Stimulated activated CD8-positive, alpha-beta memory T cell treated with anti-CD3 and anti-CD28 coated beads, Interleukin-4, amount 100 ng/mL, for 24 hours (primary cell): ENCODE results near the gene NUBPL.
"Not testable (repeated sequence)": the region's sequence is repeated elsewhere in the genome, so short reads cannot be mapped to it uniquely, and the experiment has no call there.

Experiments
- DNase-seq: peaks from one replicate; pipeline ENCODE4 v3.0.0-alpha.2; 2020; ENCODE audit warnings: low read depth

Gene NUBPL

DNA sequence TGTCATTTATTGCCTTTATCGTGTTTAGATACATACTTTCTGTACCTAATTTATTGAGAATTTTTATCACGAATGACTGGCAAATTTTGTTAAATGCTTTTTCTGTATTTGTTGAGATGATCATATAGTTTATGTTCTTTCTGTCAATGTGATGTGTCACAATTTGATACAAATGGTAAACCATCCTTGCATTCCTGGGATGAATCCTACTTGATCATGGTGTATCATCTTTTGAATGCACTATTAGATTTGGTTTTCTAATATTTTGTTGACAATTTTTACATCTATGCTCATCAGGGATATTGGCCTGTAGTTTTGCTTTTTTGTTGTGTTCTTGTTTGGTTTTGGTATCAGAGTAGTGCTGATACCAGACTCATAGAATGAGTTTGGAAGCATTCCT lies 185.1 kb downstream of the NUBPL start:
- no peak for DNase-seq

DNA sequence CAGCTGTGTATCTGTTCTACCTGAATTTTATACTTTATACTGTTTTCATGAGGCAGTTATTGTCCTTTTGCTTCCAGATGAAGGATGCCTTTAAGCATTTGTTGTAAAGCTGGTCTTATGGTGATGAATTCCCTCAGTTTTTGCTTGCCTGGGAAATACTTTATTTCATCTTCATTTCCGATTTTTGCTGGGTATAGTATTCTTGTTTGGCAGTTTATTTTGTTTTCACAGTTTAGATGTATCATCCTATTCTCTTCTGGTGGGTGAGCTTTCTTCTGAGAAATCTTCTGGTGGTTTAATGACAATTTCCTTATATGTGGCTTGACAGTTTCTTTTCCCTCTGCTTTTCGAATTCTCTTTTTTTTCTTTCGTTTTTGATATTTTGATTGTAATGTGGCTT lies 188.1 kb downstream of the NUBPL start:
- DNase-seq: no peak

DNA sequence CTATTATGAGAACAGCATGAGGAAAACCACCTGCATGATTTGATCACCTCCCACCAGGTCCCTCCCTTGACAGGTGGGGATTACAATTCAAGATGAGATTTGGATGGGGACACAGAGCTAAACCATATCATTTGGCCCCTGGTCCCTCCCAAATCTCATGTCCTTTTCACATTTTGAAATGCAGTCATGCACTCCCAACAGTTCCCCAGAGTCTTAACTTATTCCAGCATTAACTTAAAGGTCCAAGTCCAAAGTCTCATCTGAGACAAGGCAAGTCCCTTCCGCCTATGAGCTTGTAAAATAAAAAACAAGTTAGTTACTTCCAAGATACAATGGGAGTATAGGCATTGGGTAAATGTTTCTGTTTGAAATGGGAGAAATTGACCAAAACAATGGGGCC lies 189.8 kb downstream of the NUBPL start:
- not testable (repeated sequence) for DNase-seq

DNA sequence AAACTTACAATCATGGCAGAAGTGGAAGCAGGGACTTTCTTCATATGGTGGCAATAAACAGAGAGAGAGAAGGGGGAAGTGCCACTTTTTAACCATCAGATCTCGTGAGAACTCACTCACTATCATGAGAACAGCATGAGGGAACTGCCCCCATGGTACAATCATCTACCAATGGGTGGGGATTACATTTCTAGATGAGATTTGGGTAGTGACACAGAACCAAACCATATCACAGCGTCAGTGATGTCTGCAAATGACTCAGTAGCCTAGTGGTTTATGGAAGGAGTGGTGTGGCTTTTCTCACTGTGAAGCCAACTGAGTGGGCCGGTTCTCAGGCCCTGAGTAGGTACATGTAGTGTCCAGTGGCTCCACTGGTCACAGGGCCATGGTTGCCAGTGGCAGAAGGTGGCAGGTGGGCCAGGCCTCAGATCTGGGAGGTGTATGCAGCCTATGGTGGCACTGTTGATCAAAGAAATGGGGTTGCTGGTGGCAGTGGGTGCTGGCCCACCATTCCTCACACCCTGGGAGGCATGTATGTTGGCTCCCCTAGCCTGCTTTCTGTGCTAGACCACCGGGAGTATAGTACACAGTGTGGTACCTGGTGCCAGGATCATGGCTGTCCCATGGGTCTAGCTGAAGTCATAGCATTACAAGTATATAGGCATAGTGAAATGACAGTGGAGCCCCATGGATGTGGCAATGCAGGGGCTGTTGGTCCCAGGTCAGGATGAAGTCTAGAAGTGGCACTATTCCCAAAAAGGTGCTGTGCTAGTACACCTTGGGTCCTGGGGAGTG lies 191.9 kb downstream of the NUBPL start:
- DNase-seq: no peak

DNA sequence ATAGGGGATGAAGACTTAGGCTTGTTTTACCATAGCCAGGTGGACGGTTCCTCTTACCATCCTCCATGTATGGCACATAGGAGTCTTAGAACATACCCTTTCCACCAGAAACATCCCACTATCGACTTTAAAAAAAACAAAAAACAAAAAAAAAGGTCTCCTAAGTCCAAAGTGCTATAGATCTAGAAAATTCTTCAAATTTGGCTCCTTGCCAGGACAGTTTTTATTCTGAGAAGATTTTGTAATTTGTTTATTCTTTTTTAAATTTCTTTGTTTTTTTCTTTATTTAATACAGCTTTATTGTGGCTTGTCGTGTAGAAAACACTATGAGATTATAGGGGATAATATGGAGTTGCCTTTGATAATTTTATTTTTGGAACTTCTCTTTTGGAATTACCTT lies 197.7 kb downstream of the NUBPL start:
- DNase-seq: no peak

DNA sequence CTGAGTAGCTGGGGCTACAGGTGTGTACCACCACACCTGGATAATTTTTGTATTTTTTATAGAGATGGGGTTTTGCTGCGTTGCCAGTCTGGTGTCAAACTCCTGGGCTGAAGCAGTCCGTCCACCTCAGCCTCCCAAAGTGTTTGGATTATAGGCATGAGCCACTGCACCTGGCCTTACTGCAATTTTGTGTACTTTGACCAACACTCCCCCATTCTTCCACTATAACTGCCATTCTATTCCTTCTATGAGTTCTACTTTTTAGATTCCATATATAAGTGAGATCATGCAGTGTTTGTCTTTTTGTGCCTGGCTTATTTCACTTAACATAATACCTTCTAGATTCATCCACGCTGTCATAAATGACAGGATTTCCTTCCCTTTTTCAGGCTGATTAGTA lies 199.1 kb downstream of the NUBPL start:
- DNase-seq: no peak

DNA sequence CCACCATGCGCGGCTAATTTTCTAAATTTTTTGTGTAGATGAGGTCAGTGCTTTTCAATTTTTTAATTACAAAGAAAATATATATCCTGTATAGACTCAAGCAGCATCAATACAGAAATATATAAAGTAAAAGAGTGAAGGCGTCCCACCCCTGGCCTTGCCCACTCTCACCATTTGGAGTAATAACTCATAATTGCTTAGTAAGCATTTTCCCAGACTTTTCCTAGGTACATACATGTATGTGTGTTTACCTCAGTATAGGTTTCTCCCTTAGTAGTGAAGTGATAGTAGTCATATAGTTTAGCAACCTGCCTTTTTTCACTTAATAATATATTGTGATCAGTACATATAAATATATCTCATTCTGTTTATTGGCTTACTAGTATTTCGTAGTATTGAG lies 200.1 kb downstream of the NUBPL start:
- DNase-seq: no peak

DNA sequence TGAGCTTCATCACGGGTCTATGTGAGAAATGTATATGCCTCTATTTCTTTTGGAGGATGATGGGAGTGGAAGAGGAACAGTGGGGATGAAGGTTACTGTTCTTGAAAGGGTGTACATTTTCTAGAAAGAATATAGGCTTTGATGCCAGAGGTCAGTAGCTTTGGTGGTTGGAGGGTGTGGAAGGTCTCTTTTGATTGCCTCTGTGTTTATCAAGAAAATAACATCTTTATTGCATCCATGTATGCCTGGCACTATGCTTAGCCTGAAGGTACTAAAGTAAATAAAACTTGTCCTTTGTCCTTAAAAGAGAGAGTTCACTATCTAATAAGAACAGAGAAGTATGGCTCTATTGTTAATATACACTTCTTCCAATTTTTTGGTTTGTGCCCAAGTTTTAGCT lies 201.8 kb downstream of the NUBPL start:
- no peak for DNase-seq

DNA sequence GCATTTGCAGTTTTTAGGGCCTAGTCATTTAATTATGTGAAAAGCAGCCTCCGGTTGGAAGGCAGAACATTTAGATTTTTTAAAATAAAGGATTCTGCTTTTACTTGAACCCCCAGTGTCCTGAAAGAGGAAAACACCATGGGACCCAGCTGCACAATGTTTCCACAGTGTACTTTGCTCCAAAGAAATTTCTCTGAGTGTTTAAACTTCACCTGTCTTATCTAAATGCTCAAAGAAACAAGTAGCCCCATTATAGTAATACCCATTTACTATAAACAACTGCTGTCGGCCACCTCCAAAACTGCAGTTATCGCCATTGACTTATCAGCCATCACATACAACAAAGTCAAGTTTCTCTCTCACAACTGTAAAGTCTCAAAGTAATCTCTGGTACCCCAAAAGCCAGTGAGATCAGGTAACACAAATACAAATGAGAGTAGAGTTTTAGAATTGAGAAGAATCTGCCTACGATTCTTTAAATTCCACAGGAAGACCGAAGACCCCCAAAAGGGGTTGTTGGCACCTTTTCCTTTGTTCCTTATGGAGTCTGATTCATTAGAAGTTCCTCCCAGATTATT lies 205.2 kb downstream of the NUBPL start:
- DNase-seq: no peak

DNA sequence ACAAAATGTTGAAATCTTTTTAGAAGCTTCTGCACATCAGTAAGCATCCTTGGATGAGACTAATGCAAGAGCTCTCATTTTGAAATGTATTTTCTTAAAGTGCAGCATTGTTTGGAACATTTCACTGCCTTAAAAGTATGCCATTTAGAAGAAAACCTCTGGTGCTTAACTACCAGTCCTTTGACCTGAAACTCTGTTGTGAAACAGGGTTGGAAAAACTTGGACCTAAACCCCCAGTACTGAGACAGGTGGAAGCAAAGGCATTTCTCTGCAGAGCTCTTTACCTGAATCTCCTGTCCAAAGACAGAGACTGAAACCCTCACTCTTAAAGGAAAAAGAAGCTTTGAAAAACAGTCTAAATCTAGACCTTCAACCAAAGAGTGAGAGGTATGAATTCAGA lies 207.2 kb downstream of the NUBPL start:
- DNase-seq: no peak

DNA sequence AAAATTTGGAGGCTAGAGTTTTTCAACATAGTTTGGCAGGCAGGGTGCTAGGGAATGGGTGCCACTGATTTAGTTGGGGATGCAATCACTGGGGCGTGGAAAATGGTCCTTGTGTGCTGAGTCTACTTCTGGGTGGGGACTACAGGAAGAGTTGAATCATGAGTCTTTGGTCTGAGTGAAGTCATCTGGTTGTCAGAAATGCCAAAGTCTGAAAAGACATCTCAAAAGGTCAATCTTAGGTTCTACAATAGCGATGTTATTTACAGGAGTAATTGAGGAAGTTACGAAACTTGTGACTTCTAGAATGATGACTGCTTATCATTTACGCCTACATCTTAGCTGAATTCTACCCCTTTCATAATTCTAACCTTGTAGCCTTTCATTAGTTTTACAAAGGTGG lies 209.1 kb downstream of the NUBPL start:
- DNase-seq: no peak

DNA sequence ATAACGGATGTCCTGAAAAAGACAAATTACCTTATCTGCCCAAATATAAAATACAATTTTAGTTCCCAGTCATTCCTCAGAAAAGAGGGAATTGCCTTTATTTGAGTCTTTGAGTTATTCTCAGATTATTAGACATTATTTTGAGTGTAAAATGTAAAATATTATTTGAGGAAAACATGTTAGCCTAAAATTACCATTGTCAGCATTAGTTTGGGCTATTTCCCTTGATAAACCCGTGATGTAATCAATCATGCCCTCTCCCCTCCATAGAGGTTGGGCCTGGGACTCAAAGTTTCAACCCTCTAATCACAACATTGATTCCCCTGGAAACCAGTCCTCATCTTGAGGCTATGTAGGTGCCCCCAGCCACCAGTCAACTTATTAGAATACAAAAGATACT lies 213.4 kb downstream of the NUBPL start:
- DNase-seq: no peak

DNA sequence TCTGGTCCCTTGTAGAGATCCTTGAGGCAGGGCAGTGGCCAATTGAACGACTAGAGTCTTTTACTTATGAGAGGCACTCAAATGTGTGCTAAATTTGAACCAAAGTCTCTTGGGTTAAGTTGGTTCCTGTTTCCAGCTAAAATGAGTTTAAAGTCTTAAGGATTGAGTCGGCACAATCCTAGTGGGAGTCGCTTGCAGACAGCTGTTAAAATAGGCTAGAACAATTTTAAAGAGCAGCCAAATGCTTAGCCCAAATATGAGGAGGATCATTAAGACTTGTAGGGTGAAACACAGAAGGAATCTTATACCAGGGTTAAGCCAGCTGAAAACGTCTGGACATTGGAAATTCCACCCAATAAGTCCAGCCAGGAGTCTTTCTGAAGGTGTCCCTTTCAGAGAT lies 216.1 kb downstream of the NUBPL start:
- DNase-seq: no peak

DNA sequence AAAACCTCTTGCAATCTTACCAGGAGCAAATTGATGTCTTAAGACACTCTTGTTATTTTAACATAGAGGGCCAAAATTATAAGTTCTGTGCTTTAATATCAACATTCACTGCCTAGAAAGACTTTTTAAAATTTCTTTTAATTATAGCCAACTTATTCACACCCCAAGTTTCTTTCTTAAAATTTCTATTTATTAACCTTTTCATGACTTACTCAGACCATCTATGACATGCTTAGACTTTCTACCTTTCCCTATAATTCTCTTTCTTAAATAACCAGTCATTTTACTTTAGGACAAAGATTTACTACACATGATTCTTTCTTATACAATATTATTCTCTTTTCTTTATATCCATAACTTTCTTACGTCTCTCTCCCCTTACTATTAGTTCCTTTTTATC lies 220.4 kb downstream of the NUBPL start:
- no peak for DNase-seq

DNA sequence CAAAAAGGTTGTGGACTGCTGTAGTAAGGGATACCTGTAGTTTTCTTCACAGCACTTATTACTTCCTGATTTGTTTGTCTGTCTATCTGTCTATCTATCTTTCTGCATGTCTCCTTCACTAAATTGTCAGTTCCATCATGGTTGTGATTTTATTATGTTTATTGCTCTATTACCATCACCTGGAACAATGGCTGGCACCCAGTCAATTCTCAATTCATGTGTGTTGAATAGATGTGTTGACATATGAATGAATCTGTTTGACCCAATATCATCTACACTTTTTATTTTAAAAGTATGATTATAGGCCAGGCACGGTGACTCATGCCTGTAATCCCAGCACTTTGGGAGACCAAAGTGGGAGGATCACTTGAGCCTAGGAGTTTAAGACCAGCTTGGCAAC lies 224.4 kb downstream of the NUBPL start:
- no peak for DNase-seq

DNA sequence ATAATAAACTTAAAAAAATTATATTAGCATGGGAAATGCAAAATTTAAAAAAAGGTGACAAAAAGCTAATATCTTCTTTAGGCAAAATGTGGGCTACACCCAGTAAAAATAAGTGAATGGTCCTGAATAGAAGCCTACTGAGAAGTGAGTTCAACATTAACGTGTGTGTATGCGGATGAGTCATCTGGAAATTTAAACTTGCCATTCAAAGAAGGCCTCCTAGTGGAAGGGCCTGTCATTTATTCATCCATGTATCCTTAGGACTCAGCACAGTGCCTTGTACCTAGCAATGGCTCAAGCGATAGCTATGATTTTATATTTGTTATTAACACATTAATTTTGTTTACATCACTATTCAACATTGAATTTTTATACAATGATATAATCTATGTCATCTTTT lies 226.2 kb downstream of the NUBPL start:
- DNase-seq: no peak

DNA sequence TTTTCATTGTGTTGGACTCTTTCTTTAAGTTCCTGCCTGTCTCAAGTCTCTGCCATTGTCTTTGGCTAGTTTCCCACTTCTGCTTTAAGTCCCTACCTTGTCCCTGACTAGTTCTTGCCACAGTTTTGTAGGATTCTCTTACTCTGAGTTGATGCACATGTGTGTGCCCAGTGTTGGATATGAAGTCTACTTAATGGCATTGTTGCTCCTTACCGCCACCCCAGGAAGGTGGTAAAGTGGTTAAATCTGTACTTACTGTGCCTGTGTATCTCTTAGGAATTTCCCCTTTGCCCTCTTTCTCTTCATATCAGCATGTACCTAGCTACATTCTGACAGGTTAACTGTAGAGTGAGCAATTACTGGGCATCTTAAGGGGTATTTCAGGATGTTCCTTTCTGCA lies 227.1 kb downstream of the NUBPL start:
- DNase-seq: no peak

DNA sequence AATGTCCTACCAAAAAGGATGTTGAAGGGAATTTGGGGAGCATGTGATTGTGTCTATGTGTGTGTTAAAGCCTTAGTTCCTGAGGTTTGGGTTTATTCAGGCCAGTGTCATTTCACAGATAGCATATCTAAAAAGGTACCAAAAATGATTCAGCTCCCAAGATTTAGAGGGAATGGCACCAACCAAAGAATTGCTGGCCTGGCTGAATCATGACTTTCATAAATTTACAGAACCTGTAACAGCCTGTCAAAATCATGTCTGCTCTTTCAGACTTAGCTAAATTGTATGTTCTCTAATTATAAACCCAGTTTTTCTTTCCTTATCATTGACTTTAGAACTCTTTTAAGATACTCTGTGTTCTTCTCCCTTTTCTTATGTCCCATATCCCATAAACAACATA lies 231.5 kb downstream of the NUBPL start:
- no peak for DNase-seq

DNA sequence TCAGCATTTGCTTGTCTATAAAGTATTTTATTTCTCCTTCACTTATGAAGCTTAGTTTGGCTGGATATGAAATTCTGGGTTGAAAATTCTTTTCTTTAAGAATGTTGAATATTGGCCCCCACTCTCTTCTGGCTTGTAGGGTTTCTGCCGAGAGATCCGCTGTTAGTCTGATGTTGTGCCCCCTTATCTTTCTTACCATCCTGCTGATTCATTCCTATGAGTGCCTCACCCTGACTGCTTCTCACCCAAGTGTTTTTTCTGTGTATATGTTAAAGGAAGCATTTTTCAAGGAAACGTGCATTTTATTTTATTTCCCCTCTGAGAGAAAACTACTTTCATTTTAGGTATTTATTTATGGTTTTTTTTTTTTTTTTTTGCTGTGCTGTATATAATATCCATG lies 236.7 kb downstream of the NUBPL start:
- not testable (repeated sequence) for DNase-seq

DNA sequence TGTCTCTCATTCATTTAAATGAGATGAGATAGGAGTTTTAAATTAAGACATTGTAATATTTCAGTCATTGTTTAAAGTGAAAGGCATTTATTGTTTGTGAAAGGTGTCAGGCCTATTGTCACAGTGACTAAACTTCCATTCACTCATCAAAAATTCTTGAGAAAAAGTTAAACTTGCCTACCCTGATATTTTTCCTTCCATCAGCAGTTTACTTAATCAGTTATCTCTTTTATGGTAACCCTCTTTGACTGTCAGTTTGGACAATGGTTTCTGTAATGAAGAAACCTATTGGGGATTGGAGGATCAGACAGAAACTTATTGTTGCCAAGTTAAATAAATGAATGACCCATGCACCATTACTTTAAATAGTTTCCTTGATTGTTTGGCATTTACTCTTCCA lies 241.6 kb downstream of the NUBPL start:
- DNase-seq: no peak

DNA sequence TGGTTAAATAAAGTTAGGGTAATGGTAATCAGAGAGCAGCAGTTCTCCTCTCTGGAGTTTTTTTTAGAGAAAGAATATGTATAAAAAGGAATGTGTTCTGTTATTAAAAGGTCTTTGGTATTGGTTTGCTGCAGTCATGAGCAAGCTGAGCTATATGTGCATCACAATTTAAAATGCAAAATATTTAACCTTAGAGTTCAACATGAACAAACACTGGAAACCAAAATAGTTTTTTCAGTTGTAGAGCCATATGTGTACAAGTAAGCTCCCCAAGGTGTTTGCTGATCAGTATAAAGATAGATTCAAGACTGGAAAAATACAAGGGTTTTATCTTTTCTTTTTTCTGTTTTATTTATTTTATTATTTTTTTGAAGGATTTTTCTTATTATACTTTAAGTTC lies 245.0 kb downstream of the NUBPL start:
- no peak for DNase-seq

DNA sequence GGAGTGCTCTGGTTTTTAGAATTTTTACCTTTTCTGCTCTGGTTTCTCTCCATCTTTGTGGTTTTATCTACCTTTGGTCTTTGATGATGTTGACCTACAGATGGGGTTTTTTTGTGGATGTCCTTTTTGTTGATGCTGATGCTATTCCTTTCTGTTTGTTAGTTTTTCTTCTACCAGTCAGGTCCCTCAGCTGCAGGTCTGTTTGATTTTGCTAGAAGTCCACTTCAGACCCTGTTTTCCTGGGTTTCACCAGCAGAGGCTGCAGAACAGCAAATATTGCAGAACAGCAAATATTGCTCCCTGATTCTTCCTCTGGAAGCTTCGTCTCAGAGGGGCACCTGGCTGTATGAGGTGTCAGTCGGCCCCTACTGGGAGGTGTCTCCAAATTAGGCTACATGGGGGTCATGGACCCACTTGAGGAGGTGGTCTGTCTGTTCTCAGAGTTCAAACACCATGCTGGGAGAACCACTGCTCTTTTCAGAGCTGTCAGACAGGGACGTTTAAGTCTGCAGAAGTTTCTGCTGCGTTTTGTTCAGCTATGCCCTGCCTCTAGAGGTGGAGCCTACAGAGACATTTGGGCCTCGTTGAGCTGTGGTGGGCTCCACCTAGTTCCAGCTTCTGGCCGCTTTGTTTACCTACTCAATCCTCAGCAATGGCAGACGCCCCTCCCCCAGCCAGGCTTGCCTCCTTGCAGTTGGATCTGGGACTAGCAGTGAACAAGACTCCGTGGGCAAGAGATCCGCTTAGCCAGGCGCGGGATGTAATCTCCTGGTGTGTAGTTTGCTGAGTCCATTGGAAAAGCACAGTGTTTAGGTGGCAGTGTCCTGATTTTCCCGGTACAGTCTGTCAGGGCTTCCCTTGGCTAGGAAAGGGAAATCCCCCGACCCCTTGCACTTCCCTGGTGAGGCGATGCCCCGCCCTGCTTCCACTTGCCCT lies 250.8 kb downstream of the NUBPL start:
- DNase-seq: not testable (repeated sequence)
